Esophagus muscularis mucosa (tissue), 4 donors: ENCODE results near the gene KIF15.

Experiments
- CTCF ChIP-seq, 3 experiments: fragments of 200-600 bp in 2 of 3; fragments of 450-650 bp in 1 of 3; sonication (generic) in 2 of 3; IDR thresholded peaks; one replicate each; pipeline ENCODE4 v1.5.1; 2017 to 2019; ENCODE audit warnings: antibody characterized with exemption in 3 of 3, mild to moderate bottlenecking in 2 of 3, moderate library complexity in 1 of 3
- EP300 ChIP-seq: sonication (generic); formaldehyde crosslinking; IDR thresholded peaks from one replicate; pipeline ENCODE4 v1.6.1; 2017; ENCODE audit warnings: antibody characterized with exemption
- POLR2AphosphoS5 ChIP-seq, 2 donors: sonication (generic); formaldehyde crosslinking; IDR thresholded peaks; one replicate each; pipeline ENCODE4 v1.6.1; 2017; ENCODE audit warnings: antibody characterized with exemption in 2 of 2

- TF ChIP-seq CTCF (IDR thresholded peaks at IDR 0.05) (no peak), POLR2AphosphoS5 (IDR thresholded peaks at IDR 0.05) (no peak), EP300 (no peak)
Observed at GRCh38 chr3:44848634-44849033, 87.0 kb downstream of the KIF15 start.
